Memory B cell (primary cell): ENCODE data around the gene VAV3.
A peak's percentile ranks its signal among the peaks of the same experiment; 100 is the strongest.

Experiments
- ATAC-seq: fragments of 150-1000 bp; cut with Tn5 transposase; 2 replicates; pipeline ENCODE4 v1.10.0; 2021; ENCODE audit warnings: low read depth, mild to moderate bottlenecking, moderate library complexity
- DNase-seq, 2 donors: peaks; one replicate each; pipeline ENCODE4 v3.0.0; 2022; ENCODE audit warnings: low spot score in 2 of 2
- H3K27ac Mint-ChIP-seq: one replicate; pipeline ENCODE4 v1.8.0; 2022; ENCODE audit warnings: mild to moderate bottlenecking, moderate library complexity, mixed read lengths
- H3K27me3 Mint-ChIP-seq: one replicate; pipeline ENCODE4 v1.8.0; 2022; ENCODE audit warnings: mixed read lengths
- H3K36me3 Mint-ChIP-seq: one replicate; pipeline ENCODE4 v1.8.0; 2022; ENCODE audit warnings: mild to moderate bottlenecking, mixed read lengths
- H3K4me1 Mint-ChIP-seq: one replicate; pipeline ENCODE4 v1.8.0; 2022; ENCODE audit warnings: mixed read lengths
- H3K4me3 Mint-ChIP-seq: one replicate; pipeline ENCODE4 v1.8.0; 2022; ENCODE audit warnings: mild to moderate bottlenecking, moderate library complexity, mixed read lengths
- H3K9me3 Mint-ChIP-seq: one replicate; pipeline ENCODE4 v1.8.0; 2022; ENCODE audit warnings: mixed read lengths

VAV3 gene

GRCh38 chr1:107877092-107877491 lies 87.9 kb downstream of the VAV3 start:
- peaks cover 12% of the 10 kb centered on the region for H3K36me3 Mint-ChIP-seq
- H3K4me3 Mint-ChIP-seq: peak overlapping the region; percentile 3
- peaks cover 29% of the 10 kb centered on the region for H3K4me1 Mint-ChIP-seq
- peaks cover 4% of the 10 kb centered on the region for H3K9me3 Mint-ChIP-seq
- H3K27ac Mint-ChIP-seq: no peak overlapping the region
- H3K27me3 Mint-ChIP-seq: no peaks in the 10 kb centered on the region
- no peak for DNase-seq
- ATAC-seq: peak; percentile 46

GRCh38 chr1:107875689-107876088 lies 89.3 kb downstream of the VAV3 start:
- Mint-ChIP-seq H3K4me1 (peaks cover 37% of the 10 kb centered on the region), H3K27ac (peak overlapping the region; percentile 4), H3K27me3 (no peaks in the 10 kb centered on the region), H3K36me3 (peaks cover 13% of the 10 kb centered on the region), H3K4me3 (no peak overlapping the region), H3K9me3 (peaks cover 4% of the 10 kb centered on the region)
- DNase-seq: no peak
- ATAC-seq: no peak

- H3K27ac Mint-ChIP-seq: peak overlapping the region; percentile 94
- peaks cover 11% of the 10 kb centered on the region for H3K9me3 Mint-ChIP-seq
- peaks cover 20% of the 10 kb centered on the region for H3K36me3 Mint-ChIP-seq
- no peak overlapping the region for H3K4me3 Mint-ChIP-seq
- H3K4me1 Mint-ChIP-seq: peaks cover 39% of the 10 kb centered on the region
- no peaks in the 10 kb centered on the region for H3K27me3 Mint-ChIP-seq
- DNase-seq: no peak
- ATAC-seq: no peak
Measured at GRCh38 chr1:107874221-107874620, 90.8 kb downstream of the VAV3 start.

GRCh38 chr1:107871687-107872395 lies 93.1 kb downstream of the VAV3 start:
- ATAC-seq: no peak
- Mint-ChIP-seq H3K4me3 (no peak overlapping the region), H3K27ac (peak overlapping the region; percentile 53), H3K27me3 (no peaks in the 10 kb centered on the region), H3K9me3 (peaks cover 11% of the 10 kb centered on the region), H3K4me1 (peaks cover 40% of the 10 kb centered on the region), H3K36me3 (peaks cover 24% of the 10 kb centered on the region)
- no peak for DNase-seq

- H3K4me1 Mint-ChIP-seq: peaks cover 38% of the 10 kb centered on the region
- H3K36me3 Mint-ChIP-seq: peaks cover 22% of the 10 kb centered on the region
- no peak overlapping the region for H3K27ac Mint-ChIP-seq
- H3K4me3 Mint-ChIP-seq: no peak overlapping the region
- DNase-seq (no peak), ATAC-seq (no peak)
- H3K27me3 Mint-ChIP-seq: no peaks in the 10 kb centered on the region
- H3K9me3 Mint-ChIP-seq: peaks cover 10% of the 10 kb centered on the region
Measured at GRCh38 chr1:107871259-107871658, 93.7 kb downstream of the VAV3 start.

GRCh38 chr1:107870696-107871095 lies 94.3 kb downstream of the VAV3 start:
- ATAC-seq (no peak), DNase-seq (no peak)
- Mint-ChIP-seq H3K36me3 (peaks cover 17% of the 10 kb centered on the region), H3K4me1 (peaks cover 34% of the 10 kb centered on the region), H3K27ac (no peak overlapping the region), H3K27me3 (no peaks in the 10 kb centered on the region), H3K4me3 (no peak overlapping the region), H3K9me3 (peaks cover 7% of the 10 kb centered on the region)

GRCh38 chr1:107867897-107868296 lies 97.1 kb downstream of the VAV3 start:
- Mint-ChIP-seq H3K27ac (peak overlapping the region; percentile 57), H3K9me3 (peaks cover 10% of the 10 kb centered on the region), H3K4me3 (no peak overlapping the region), H3K4me1 (peaks cover 36% of the 10 kb centered on the region), H3K27me3 (no peaks in the 10 kb centered on the region), H3K36me3 (peaks cover 27% of the 10 kb centered on the region)
- ATAC-seq (no peak), DNase-seq (no peak)

- peaks cover 37% of the 10 kb centered on the region for H3K4me1 Mint-ChIP-seq
- no peaks in the 10 kb centered on the region for H3K27me3 Mint-ChIP-seq
- no peak for ATAC-seq
- H3K27ac Mint-ChIP-seq: peak overlapping the region; percentile 57
- H3K9me3 Mint-ChIP-seq: peaks cover 10% of the 10 kb centered on the region
- DNase-seq: no peak
- H3K36me3 Mint-ChIP-seq: peaks cover 27% of the 10 kb centered on the region
- no peak overlapping the region for H3K4me3 Mint-ChIP-seq
Measured at GRCh38 chr1:107867422-107867821, 97.6 kb downstream of the VAV3 start.

- Mint-ChIP-seq H3K27ac (no peak overlapping the region), H3K4me1 (peaks cover 38% of the 10 kb centered on the region), H3K36me3 (peaks cover 33% of the 10 kb centered on the region), H3K9me3 (peaks cover 13% of the 10 kb centered on the region), H3K27me3 (no peaks in the 10 kb centered on the region), H3K4me3 (no peak overlapping the region)
- DNase-seq (no peak), ATAC-seq (no peak)
Measured at GRCh38 chr1:107866870-107867269, 98.1 kb downstream of the VAV3 start.

- peaks cover 39% of the 10 kb centered on the region for H3K36me3 Mint-ChIP-seq
- peaks cover 31% of the 10 kb centered on the region for H3K4me1 Mint-ChIP-seq
- no peak for ATAC-seq
- no peak overlapping the region for H3K4me3 Mint-ChIP-seq
- H3K27me3 Mint-ChIP-seq: no peaks in the 10 kb centered on the region
- peak overlapping the region; percentile 5 for H3K27ac Mint-ChIP-seq
- H3K9me3 Mint-ChIP-seq: peaks cover 17% of the 10 kb centered on the region
- no peak for DNase-seq
Measured at GRCh38 chr1:107865627-107866026, 99.4 kb downstream of the VAV3 start.

GRCh38 chr1:107863342-107863741 lies 101.6 kb downstream of the VAV3 start:
- no peak for ATAC-seq
- no peak for DNase-seq
- Mint-ChIP-seq H3K36me3 (peaks cover 27% of the 10 kb centered on the region), H3K27me3 (no peaks in the 10 kb centered on the region), H3K4me3 (no peak overlapping the region), H3K27ac (no peak overlapping the region), H3K9me3 (peaks cover 10% of the 10 kb centered on the region), H3K4me1 (peaks cover 26% of the 10 kb centered on the region)

GRCh38 chr1:107862064-107862463 lies 102.9 kb downstream of the VAV3 start:
- Mint-ChIP-seq H3K9me3 (peaks cover 10% of the 10 kb centered on the region), H3K36me3 (peaks cover 25% of the 10 kb centered on the region), H3K27ac (peak overlapping the region; percentile 65), H3K4me3 (peak overlapping the region; percentile 17), H3K4me1 (peaks cover 22% of the 10 kb centered on the region), H3K27me3 (no peaks in the 10 kb centered on the region)
- peak; percentile 57 for ATAC-seq
- DNase-seq: no peak

GRCh38 chr1:107858323-107858722 lies 106.7 kb downstream of the VAV3 start:
- Mint-ChIP-seq H3K4me3 (no peak overlapping the region), H3K9me3 (peaks cover 10% of the 10 kb centered on the region), H3K4me1 (peaks cover 11% of the 10 kb centered on the region), H3K27ac (no peak overlapping the region), H3K36me3 (peaks cover 24% of the 10 kb centered on the region), H3K27me3 (no peaks in the 10 kb centered on the region)
- ATAC-seq (no peak), DNase-seq (no peak)

- no peak for DNase-seq
Measured at GRCh38 chr1:107851418-107851817, 113.6 kb downstream of the VAV3 start.

More at GRCh38 chr1:107851418-107851817, 113.6 kb downstream of the VAV3 start:
- no peak overlapping the region for H3K27ac Mint-ChIP-seq
- H3K9me3 Mint-ChIP-seq: peaks cover 4% of the 10 kb centered on the region
- no peaks in the 10 kb centered on the region for H3K27me3 Mint-ChIP-seq
- peaks cover 9% of the 10 kb centered on the region for H3K4me1 Mint-ChIP-seq
- H3K36me3 Mint-ChIP-seq: peaks cover 26% of the 10 kb centered on the region
- no peak for ATAC-seq
- H3K4me3 Mint-ChIP-seq: no peak overlapping the region
